Activated naive CD4-positive, alpha-beta T cell treated with anti-CD3 and anti-CD28 coated beads, Interleukin-2, amount 10 ng/mL, durations not matched to agents 5 hours and 36 hours (primary cell): ENCODE data around the gene FAM237A. TPM values are rescaled to one million over a fixed set of nuclear protein-coding genes. Genes with fewer than 3 reads are reported as not detected.

Source experiments
- total RNA-seq, 2 experiments: library from RNA; stranded (reverse); gene quantifications; one replicate each; pipeline ENCODE4 v1.2.3, GENCODE V29; 2021

The FAM237A gene
- not detected for total RNA-seq

GRCh38 chr2:206642075-206643025 is at the start of gene FAM237A:
FAM237A (plus strand) TSS chr2:206642487; CDS start chr2:206644237, 1,750 bp downstream.

Other genes with a start within 250 kb of the FAM237A start
- under 1 TPM; 0.23 to 0.26 TPM for gene ADAM23, start 199.0 kb upstream of the FAM237A start, total RNA-seq
- gene DYTN, start 75.9 kb downstream of the FAM237A start, total RNA-seq, result not detected
- under 1 TPM in 1 of 2 experiments, not detected in 1; 0.10 TPM for gene MDH1B, start 122.8 kb downstream of the FAM237A start, total RNA-seq
- 10 to 100 TPM; 19.0 to 19.5 TPM for gene FASTKD2, start 123.1 kb downstream of the FAM237A start, total RNA-seq